Measurements from ENCODE around the gene SCYL3. TPM values are rescaled to one million over a fixed set of nuclear protein-coding genes. Genes with fewer than 3 reads are reported as not detected.
"Not testable (repeated sequence)": the region's sequence is repeated elsewhere in the genome, so short reads cannot be mapped to it uniquely, and the experiment has no call there.

The SCYL3 gene
- total RNA-seq, 6 experiments from 2014 or later = 6.2 to 9.3 (median 8.3) TPM

- H3K27ac ChIP-seq = no peak overlapping the region
- ATAC-seq (no peak), DNase-seq (no peak)
- no peaks in the 10 kb centered on the region for H3K9me3 ChIP-seq
- H3K4me1 ChIP-seq = peaks cover 0 to 13% (median 2%) of the 10 kb centered on the region in 4 donors
- no peak overlapping the region for H3K4me3 ChIP-seq
- intact Hi-C loops (cut with DNase I) = no loop called here
- peaks cover 0 to 80% (median 36%) of the 10 kb centered on the region in 4 donors for H3K36me3 ChIP-seq
- H3K27me3 ChIP-seq = no peaks in the 10 kb centered on the region
- 84% methylated on average over 3 of the region's 3 CpGs for WGBS (ENCODE audit: insufficient coverage, low coverage, low lambda C conversion rate, missing lambda C conversion rate)
- TF ChIP-seq CTCF (IDR thresholded peaks at IDR 0.05) (no peak), POLR2A (IDR thresholded peaks at IDR 0.05) (no peak)
Observed at GRCh38 chr1:169873582-169874199, 20.0 kb downstream of the SCYL3 start.

- no peaks in the 10 kb centered on the region for H3K27me3 ChIP-seq
- H3K9me3 ChIP-seq = no peaks in the 10 kb centered on the region
- peaks cover 0 to 87% (median 37%) of the 10 kb centered on the region in 4 donors for H3K36me3 ChIP-seq
- H3K4me3 ChIP-seq = no peak overlapping the region
- H3K27ac ChIP-seq = no peak overlapping the region
- TF ChIP-seq POLR2A (IDR thresholded peaks at IDR 0.05) (no peak), CTCF (IDR thresholded peaks at IDR 0.05) (no peak)
- intact Hi-C loops (cut with DNase I) = no loop called here
- H3K4me1 ChIP-seq = peaks cover 0 to 5% (median 0%) of the 10 kb centered on the region in 4 donors
- ATAC-seq = no peak
- no peak for DNase-seq
Observed at GRCh38 chr1:169872906-169873305, 20.8 kb downstream of the SCYL3 start.

GRCh38 chr1:169871988-169872387 lies 21.7 kb downstream of the SCYL3 start:
- not testable (repeated sequence) for ATAC-seq

GRCh38 chr1:169869426-169869825 lies 24.3 kb downstream of the SCYL3 start:
- no peak for ATAC-seq
- no peak for DNase-seq
- intact Hi-C loops (cut with DNase I) = no loop called here
- Histone ChIP-seq H3K27me3 (no peaks in the 10 kb centered on the region), H3K9me3 (no peaks in the 10 kb centered on the region), H3K36me3 (peaks cover 0 to 91% (median 49%) of the 10 kb centered on the region in 4 donors), H3K4me1 (no peaks in the 10 kb centered on the region), H3K4me3 (no peak overlapping the region), H3K27ac (no peak overlapping the region)
- TF ChIP-seq POLR2A (IDR thresholded peaks at IDR 0.05) (no peak), CTCF (IDR thresholded peaks at IDR 0.05) (no peak)
- 100% methylated on average over 1 of the region's 1 CpG for WGBS (ENCODE audit: insufficient coverage, low coverage, low lambda C conversion rate, missing lambda C conversion rate)

More at GRCh38 chr1:169871988-169872387, 21.7 kb downstream of the SCYL3 start:
- H3K4me1 ChIP-seq; DNase-seq; H3K4me3 ChIP-seq; H3K9me3 ChIP-seq; H3K27ac ChIP-seq; H3K27me3 ChIP-seq; intact Hi-C loops (cut with DNase I): not testable (repeated sequence)
- H3K36me3 ChIP-seq = peaks cover 0 to 88% (median 41%) of the 10 kb centered on the region in 4 donors
- WGBS (ENCODE audit: insufficient coverage, low coverage, low lambda C conversion rate, missing lambda C conversion rate) = 100% methylated on average over 3 of the region's 3 CpGs

GRCh38 chr1:169868978-169869377 lies 24.7 kb downstream of the SCYL3 start:
- ATAC-seq (no peak), DNase-seq (no peak)
- intact Hi-C loops (cut with DNase I) = no loop called here
- H3K27ac ChIP-seq = no peak overlapping the region
- no peak for TF ChIP-seq CTCF (IDR thresholded peaks at IDR 0.05)
- no peak for TF ChIP-seq POLR2A (IDR thresholded peaks at IDR 0.05)
- no peak overlapping the region for H3K4me3 ChIP-seq
- no peaks in the 10 kb centered on the region for H3K9me3 ChIP-seq
- WGBS (ENCODE audit: insufficient coverage, low coverage, low lambda C conversion rate, missing lambda C conversion rate) = 92% methylated on average over 2 of the region's 2 CpGs
- H3K4me1 ChIP-seq = no peaks in the 10 kb centered on the region
- H3K27me3 ChIP-seq = no peaks in the 10 kb centered on the region
- peaks cover 0 to 91% (median 51%) of the 10 kb centered on the region in 4 donors for H3K36me3 ChIP-seq

Data from right lobe of liver (tissue), 6 donors.